Body of pancreas (tissue), 4 donors: Measurements from ENCODE around the gene HELB. TPM values are rescaled to one million over a fixed set of nuclear protein-coding genes. Genes with fewer than 3 reads are reported as not detected.

Source experiments
- ATAC-seq: fragments of 150-250 bp; one replicate; pipeline ENCODE4 v1.9.1; 2016
- DNase-seq, 4 donors: peaks; one replicate each; pipeline ENCODE4 v3.0.0-alpha.2; 2019
- H3K27ac ChIP-seq, 4 donors: fragments of 200-600 bp; sonication (generic); 1 replicate in 3 of 4; 2 replicates in 1 of 4; pipeline versions ENCODE4 v1.5.1 to v1.6.1; 2016 to 2019; ENCODE audit warnings: mild to moderate bottlenecking in 1 of 4, mixed read lengths in 1 of 4, moderate library complexity in 1 of 4
- H3K27me3 ChIP-seq, 2 donors: fragments of 200-600 bp; sonication (generic); one replicate each; pipeline ENCODE4 v1.6.0; 2016; ENCODE audit warnings: mild to moderate bottlenecking in 1 of 2
- H3K36me3 ChIP-seq, 2 donors: fragments of 200-600 bp; sonication (generic); replicated peaks in 1 of 2; 2 replicates each; pipeline ENCODE4 v1.5.1; 2016; ENCODE audit warnings: low read depth in 2 of 2; ENCODE audit not compliant: insufficient read depth in 1 of 2
- H3K4me1 ChIP-seq: fragments of 200-600 bp; sonication (generic); one replicate; pipeline ENCODE4 v1.6.0; 2016
- H3K4me3 ChIP-seq, 2 donors: fragments of 200-600 bp; sonication (generic); 1 replicate in 1 of 2; 2 replicates in 1 of 2; pipeline ENCODE4 v1.5.1; 2016 to 2019
- H3K9me3 ChIP-seq, 3 donors: fragments of 200-600 bp; sonication (generic); 1 replicate in 2 of 3; 2 replicates in 1 of 3; pipeline ENCODE4 v1.5.1; 2016
- POLR2A ChIP-seq, 3 donors: fragments of 450-650 bp; IDR thresholded peaks; one replicate each; pipeline ENCODE4 v1.6.1; 2016; ENCODE audit warnings: antibody characterized with exemption in 3 of 3, mild to moderate bottlenecking in 2 of 3
- WGBS, 2 donors: methylation state at CpG; one replicate each; pipeline ENCODE4 v1.1.5; 2017; 5-methylcytosine and 5-hydroxymethylcytosine counted together
- intact Hi-C: fragments of 100-400 bp; cut with DNase I; formaldehyde crosslinking; loops from one replicate; pipeline ENCODE4 v1.15.1; 2023
- total RNA-seq, 2 donors: library from RNA; depleted of rRNA; stranded (reverse); fragments of >200 nt; gene quantifications; one replicate each; pipeline ENCODE4 v1.1.0, GENCODE V29; 2016
- TF ChIP-seq, protein P1 (sequence below), 7 experiments: fragments of 450-650 bp in 4 of 7; fragments of 200-600 bp in 3 of 7; sonication (generic) in 3 of 7; IDR thresholded peaks; one replicate each; pipeline ENCODE4 v1.5.1; 2016 to 2019; ENCODE audit warnings: antibody characterized with exemption in 7 of 7

Gene HELB
- total RNA-seq, 2 donors from 2014 or later: 2.9 to 3.6 TPM

DNA sequence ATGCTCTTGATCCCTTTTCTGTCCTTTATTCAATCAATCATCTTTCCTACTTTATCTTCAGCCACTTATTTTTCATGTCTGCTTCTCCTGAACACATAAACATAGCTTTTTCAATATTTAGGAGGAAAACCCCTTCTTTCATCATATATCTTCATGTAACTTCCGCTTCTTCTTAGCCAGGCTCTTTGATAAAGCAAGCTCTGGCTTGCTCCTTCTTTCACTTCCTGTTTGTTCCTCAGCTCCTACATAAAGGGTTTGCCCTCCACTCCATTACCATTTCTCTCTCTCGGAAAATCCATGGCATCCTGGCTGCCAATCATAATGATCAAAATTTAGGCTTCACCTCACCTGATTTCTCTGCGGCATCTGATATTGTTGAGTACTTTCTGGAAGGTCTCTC is 33.7 kb upstream of the HELB start:
- ATAC-seq (no peak), DNase-seq (no peak)
- intact Hi-C loops: no loop called here
- H3K27ac ChIP-seq: no peak overlapping the region
- H3K4me3 ChIP-seq: no peak overlapping the region
- H3K9me3 ChIP-seq: no peaks in the 10 kb centered on the region
- 47 to 59% methylated on average over 3 of the region's 3 CpGs for WGBS, 2 donors
- H3K4me1 ChIP-seq: no peaks in the 10 kb centered on the region
- H3K36me3 ChIP-seq: no peaks in the 10 kb centered on the region
- TF ChIP-seq, protein P1, sequence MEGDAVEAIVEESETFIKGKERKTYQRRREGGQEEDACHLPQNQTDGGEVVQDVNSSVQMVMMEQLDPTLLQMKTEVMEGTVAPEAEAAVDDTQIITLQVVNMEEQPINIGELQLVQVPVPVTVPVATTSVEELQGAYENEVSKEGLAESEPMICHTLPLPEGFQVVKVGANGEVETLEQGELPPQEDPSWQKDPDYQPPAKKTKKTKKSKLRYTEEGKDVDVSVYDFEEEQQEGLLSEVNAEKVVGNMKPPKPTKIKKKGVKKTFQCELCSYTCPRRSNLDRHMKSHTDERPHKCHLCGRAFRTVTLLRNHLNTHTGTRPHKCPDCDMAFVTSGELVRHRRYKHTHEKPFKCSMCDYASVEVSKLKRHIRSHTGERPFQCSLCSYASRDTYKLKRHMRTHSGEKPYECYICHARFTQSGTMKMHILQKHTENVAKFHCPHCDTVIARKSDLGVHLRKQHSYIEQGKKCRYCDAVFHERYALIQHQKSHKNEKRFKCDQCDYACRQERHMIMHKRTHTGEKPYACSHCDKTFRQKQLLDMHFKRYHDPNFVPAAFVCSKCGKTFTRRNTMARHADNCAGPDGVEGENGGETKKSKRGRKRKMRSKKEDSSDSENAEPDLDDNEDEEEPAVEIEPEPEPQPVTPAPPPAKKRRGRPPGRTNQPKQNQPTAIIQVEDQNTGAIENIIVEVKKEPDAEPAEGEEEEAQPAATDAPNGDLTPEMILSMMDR (IDR thresholded peaks at IDR 0.05): no peak
- TF ChIP-seq POLR2A (IDR thresholded peaks at IDR 0.05): no peak
- H3K27me3 ChIP-seq: no peaks in the 10 kb centered on the region

GRCh38 chr12:66269142-66269541 is 33.2 kb upstream of the HELB start:
- Histone ChIP-seq H3K4me1 (no peaks in the 10 kb centered on the region), H3K4me3 (no peak overlapping the region), H3K27me3 (no peaks in the 10 kb centered on the region), H3K9me3 (no peaks in the 10 kb centered on the region), H3K27ac (no peak overlapping the region), H3K36me3 (no peaks in the 10 kb centered on the region)
- ATAC-seq (no peak), DNase-seq (no peak)
- 53 to 55% methylated on average over 6 of the region's 6 CpGs for WGBS, 2 donors
- intact Hi-C loops: no loop called here
- TF ChIP-seq, protein P1 (IDR thresholded peaks at IDR 0.05): no peak
- TF ChIP-seq POLR2A (IDR thresholded peaks at IDR 0.05): no peak

- no peak for TF ChIP-seq POLR2A (IDR thresholded peaks at IDR 0.05)
- TF ChIP-seq, protein P1 (IDR thresholded peaks at IDR 0.05): peak; percentile 43 to 69 (median 62)
- Histone ChIP-seq H3K4me1 (no peaks in the 10 kb centered on the region), H3K4me3 (no peak overlapping the region), H3K9me3 (no peaks in the 10 kb centered on the region), H3K27ac (no peak overlapping the region), H3K36me3 (no peaks in the 10 kb centered on the region), H3K27me3 (no peaks in the 10 kb centered on the region)
- intact Hi-C loops: no loop called here
- DNase-seq (peak in 3 of 4 donors; percentile 10 to 15 (median 10)), ATAC-seq (peak; percentile 65)
- 27 to 35% methylated on average over 5 of the region's 5 CpGs for WGBS, 2 donors
Observed at GRCh38 chr12:66269757-66270383, 32.4 kb upstream of the HELB start.

DNA sequence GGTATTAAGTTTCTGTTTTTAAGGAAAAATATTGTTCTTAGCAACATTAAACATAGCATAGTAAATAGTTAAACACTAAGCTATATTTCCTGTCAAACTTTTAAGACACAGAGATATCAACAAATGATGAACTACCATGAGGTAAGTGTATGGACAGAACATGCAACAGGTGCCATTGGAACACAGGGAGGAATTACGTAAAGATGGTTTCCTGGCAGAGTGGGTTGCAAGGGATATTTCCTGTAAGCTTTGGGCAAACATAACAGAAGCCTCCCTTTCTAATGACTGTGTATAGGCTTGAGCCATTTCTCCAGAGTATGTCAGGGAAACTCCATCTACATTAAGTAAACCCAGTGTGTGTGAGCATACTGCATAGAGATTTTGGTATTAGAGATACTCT is 31.7 kb upstream of the HELB start:
- no peaks in the 10 kb centered on the region for H3K9me3 ChIP-seq
- H3K27ac ChIP-seq: no peak overlapping the region
- ATAC-seq: no peak
- no peak overlapping the region for H3K4me3 ChIP-seq
- no peaks in the 10 kb centered on the region for H3K4me1 ChIP-seq
- no peaks in the 10 kb centered on the region for H3K27me3 ChIP-seq
- no peaks in the 10 kb centered on the region for H3K36me3 ChIP-seq
- intact Hi-C loops: no loop called here
- TF ChIP-seq, protein P1 (IDR thresholded peaks at IDR 0.05): no peak
- TF ChIP-seq POLR2A (IDR thresholded peaks at IDR 0.05): no peak
- no peak for DNase-seq
- 73 to 74% methylated on average over 1 of the region's 1 CpG for WGBS, 2 donors

DNA sequence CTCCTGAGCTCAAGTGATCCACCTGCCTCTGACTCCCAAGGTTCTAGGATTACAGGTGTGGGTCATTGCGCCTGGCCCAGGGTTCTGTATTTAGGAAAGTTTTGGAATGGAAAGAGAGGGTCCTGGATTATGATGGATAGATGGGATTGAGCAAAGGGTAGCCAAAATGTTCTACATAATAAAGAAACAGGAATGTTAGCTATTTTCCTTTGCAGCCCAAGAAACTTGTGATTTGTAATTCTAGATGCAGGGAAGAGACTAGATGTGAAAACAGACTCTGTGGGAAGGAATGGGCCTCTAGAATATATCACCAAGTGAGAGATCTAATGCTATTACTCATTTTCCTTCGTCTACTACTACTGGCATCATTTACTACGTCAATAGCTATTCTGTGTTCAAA is 29.6 kb upstream of the HELB start:
- Histone ChIP-seq H3K4me1 (no peaks in the 10 kb centered on the region), H3K27ac (no peak overlapping the region), H3K4me3 (no peak overlapping the region), H3K27me3 (no peaks in the 10 kb centered on the region), H3K36me3 (no peaks in the 10 kb centered on the region), H3K9me3 (no peaks in the 10 kb centered on the region)
- DNase-seq: no peak
- no peak for TF ChIP-seq POLR2A (IDR thresholded peaks at IDR 0.05)
- TF ChIP-seq, protein P1 (IDR thresholded peaks at IDR 0.05): no peak
- intact Hi-C loops: no loop called here
- WGBS, 2 donors: 57 to 63% methylated on average over 3 of the region's 3 CpGs
- no peak for ATAC-seq
